ENCODE measurements around the gene TMEM47. TPM values are rescaled to one million over a fixed set of nuclear protein-coding genes. Genes with fewer than 3 reads are reported as not detected.
A peak's percentile ranks its signal among the peaks of the same experiment; 100 is the strongest.

The TMEM47 gene
- total RNA-seq, 1 donor from 2014 or later: 117 TPM

DNA sequence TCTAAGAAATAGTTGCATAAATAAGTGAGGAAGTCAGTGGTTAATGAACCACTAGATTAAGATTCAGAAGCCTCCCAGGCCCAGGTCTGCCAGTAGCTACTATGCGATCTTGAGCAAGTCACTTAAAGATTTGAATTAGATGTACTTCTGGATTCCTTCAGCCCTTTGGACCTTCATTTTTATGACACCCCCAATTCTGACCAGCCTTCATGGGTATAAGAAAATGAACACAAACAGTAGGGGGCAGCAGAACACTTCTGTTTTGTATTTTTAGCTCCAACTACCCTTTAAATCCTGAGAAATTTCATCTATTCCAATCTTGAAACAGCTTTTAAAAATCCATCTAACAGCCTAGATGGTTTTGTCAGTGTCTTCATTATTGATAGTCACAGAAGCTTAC, 19.0 kb downstream of the TMEM47 start:
- Histone ChIP-seq H3K27me3 (no peaks in the 10 kb centered on the region), H3K4me1 (no peaks in the 10 kb centered on the region), H3K4me3 (no peak overlapping the region), H3K27ac (no peak overlapping the region), H3K9me3 (no peaks in the 10 kb centered on the region), H3K36me3 (no peaks in the 10 kb centered on the region)
- no peak for DNase-seq (ENCODE audit: low spot score in 2 of 2)
- intact Hi-C loops (cut with DNase I): no loop called here
- TF ChIP-seq, protein P1, sequence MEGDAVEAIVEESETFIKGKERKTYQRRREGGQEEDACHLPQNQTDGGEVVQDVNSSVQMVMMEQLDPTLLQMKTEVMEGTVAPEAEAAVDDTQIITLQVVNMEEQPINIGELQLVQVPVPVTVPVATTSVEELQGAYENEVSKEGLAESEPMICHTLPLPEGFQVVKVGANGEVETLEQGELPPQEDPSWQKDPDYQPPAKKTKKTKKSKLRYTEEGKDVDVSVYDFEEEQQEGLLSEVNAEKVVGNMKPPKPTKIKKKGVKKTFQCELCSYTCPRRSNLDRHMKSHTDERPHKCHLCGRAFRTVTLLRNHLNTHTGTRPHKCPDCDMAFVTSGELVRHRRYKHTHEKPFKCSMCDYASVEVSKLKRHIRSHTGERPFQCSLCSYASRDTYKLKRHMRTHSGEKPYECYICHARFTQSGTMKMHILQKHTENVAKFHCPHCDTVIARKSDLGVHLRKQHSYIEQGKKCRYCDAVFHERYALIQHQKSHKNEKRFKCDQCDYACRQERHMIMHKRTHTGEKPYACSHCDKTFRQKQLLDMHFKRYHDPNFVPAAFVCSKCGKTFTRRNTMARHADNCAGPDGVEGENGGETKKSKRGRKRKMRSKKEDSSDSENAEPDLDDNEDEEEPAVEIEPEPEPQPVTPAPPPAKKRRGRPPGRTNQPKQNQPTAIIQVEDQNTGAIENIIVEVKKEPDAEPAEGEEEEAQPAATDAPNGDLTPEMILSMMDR (IDR thresholded peaks at IDR 0.05): peak in 2 of 3 experiments; percentile 31 to 56

GRCh38 chrX:34634349-34634748, 22.7 kb downstream of the TMEM47 start:
- no peak for DNase-seq (ENCODE audit: low spot score in 2 of 2)
- Histone ChIP-seq H3K4me1 (no peaks in the 10 kb centered on the region), H3K27ac (no peak overlapping the region), H3K9me3 (no peaks in the 10 kb centered on the region), H3K27me3 (no peaks in the 10 kb centered on the region), H3K36me3 (no peaks in the 10 kb centered on the region), H3K4me3 (no peak overlapping the region)
- intact Hi-C loops (cut with DNase I): no loop called here
- TF ChIP-seq, protein P1 (IDR thresholded peaks at IDR 0.05): no peak

DNA sequence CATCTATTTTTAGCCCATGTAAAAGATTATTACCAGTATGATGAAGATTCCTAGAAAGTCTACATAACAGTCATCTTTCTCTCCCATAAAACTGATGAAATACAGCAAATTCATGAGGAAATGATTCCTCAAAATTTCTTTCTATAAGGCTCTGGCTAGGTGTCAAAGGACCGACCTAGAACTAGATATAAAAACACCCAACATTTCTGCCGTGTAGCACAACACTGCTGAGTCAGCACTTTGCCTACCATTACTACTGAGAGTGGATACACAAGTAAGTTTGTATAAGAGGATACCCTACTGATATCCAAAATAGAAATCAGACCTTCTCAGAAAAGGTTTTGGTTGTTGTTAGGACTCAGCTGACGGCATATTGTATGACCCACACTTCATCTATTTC, 24.7 kb downstream of the TMEM47 start:
- Histone ChIP-seq H3K36me3 (no peaks in the 10 kb centered on the region), H3K27me3 (no peaks in the 10 kb centered on the region), H3K4me3 (no peak overlapping the region), H3K27ac (no peak overlapping the region), H3K4me1 (no peaks in the 10 kb centered on the region), H3K9me3 (no peaks in the 10 kb centered on the region)
- no peak for DNase-seq (ENCODE audit: low spot score in 2 of 2)
- TF ChIP-seq, protein P1 (IDR thresholded peaks at IDR 0.05): no peak
- intact Hi-C loops (cut with DNase I): no loop called here

- H3K27me3 ChIP-seq: no peaks in the 10 kb centered on the region
- H3K27ac ChIP-seq: no peak overlapping the region
- no peaks in the 10 kb centered on the region for H3K9me3 ChIP-seq
- no peaks in the 10 kb centered on the region for H3K36me3 ChIP-seq
- TF ChIP-seq, protein P1 (IDR thresholded peaks at IDR 0.05): no peak
- intact Hi-C loops (cut with DNase I): no loop called here
- no peaks in the 10 kb centered on the region for H3K4me1 ChIP-seq
- no peak for DNase-seq (ENCODE audit: low spot score in 2 of 2)
- H3K4me3 ChIP-seq: no peak overlapping the region
Measured at GRCh38 chrX:34631479-34632220, 25.4 kb downstream of the TMEM47 start.

DNA sequence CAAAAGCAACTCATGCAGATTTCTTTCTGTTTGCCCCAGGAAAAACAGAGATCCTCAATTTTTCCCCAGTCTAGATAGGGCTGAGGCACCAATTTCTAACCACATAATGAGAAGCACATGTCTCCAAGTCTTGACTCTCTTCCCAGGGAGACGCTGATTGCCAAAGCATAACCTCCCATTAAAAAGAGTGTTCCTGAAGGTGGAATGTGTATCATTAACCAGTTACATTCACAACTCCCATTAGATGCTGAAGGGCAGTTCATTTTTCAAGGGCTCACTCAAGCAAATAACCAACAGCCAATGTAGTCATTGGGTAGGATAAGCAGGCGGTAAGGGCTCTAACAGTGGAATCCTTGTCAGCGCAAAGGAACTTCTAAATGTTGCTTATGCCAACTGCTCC, 27.5 kb downstream of the TMEM47 start:
- no peaks in the 10 kb centered on the region for H3K27me3 ChIP-seq
- intact Hi-C loops (cut with DNase I): no loop called here
- H3K9me3 ChIP-seq: no peaks in the 10 kb centered on the region
- DNase-seq (ENCODE audit: low spot score in 2 of 2): no peak
- H3K27ac ChIP-seq: no peak overlapping the region
- H3K36me3 ChIP-seq: no peaks in the 10 kb centered on the region
- H3K4me1 ChIP-seq: peaks cover 2 to 3% of the 10 kb centered on the region in 2 donors
- no peak overlapping the region for H3K4me3 ChIP-seq
- TF ChIP-seq, protein P1 (IDR thresholded peaks at IDR 0.05): no peak
